GM18519 (cell line): ENCODE results near the gene POLG2.

Experiments
- ATAC-seq: cut with Tn5 transposase; IDR thresholded peaks from one replicate; pipeline ENCODE4 v1.9.1; 2021; ENCODE audit warnings: mild to moderate bottlenecking, moderate library complexity; ENCODE audit not compliant: unreplicated experiment, low FRiP score

The POLG2 gene

DNA sequence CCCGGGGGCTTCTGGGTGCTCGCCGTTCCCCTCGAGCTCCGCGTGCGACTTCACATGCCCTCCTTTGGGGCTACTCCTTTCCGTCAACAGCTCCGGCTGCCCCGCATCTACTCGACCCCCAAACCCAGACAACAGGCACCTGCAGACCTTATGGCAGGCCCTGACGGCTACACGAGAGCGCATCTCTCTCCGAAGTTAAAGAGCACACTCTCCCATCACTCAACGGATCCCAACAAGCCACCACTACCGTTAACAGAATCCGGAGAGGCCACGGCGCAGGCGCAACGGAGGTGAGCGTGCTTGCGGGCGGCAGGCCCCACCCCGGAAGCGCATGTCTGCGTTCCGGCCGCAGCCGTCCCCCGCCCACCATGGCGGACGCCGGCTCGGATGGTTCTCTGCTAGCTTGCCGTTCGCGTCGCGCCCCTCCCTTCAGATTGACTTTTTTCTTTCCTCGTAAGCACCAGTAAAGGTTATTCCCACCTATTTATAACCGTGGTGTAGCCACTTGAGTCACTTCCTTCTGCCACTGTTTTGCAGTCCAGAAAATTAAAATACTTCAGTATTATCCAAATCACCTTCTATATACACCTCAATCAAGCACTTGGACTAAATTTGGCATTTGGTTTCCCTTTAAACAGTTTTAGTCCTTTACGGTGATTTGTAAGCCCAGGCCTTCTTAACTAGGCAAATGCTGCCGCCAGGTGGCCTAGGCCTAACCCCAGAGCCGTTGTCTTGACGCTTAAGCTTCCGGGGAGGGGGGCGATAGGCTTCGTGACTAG is at the start of gene POLG2:
Gene POLG2, minus strand, starts transcription at position 269 of the 779 bp plus-strand sequence. Its CDS starts 86 bp downstream, at position 183.
- ATAC-seq, result no peak

DNA sequence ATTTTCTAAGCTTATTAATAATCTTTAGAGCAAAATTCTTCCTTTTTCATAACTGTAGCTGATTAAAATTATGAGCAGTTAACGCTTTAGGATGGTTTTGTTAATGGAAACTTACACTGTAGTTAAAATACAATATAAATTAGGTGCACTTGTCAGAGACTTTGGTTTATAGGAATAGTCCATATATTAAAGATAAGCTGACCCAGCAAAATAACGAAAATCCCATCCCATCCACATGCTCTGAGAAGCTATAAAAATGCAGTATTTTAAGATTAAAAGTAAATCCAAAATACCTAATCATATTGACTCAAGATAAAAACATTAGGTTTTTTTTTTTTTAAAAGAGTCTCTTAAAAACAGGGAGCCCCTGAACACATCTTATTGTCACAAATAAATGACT is 47.9 kb upstream of the POLG2 start:
- ATAC-seq, result no peak

DNA sequence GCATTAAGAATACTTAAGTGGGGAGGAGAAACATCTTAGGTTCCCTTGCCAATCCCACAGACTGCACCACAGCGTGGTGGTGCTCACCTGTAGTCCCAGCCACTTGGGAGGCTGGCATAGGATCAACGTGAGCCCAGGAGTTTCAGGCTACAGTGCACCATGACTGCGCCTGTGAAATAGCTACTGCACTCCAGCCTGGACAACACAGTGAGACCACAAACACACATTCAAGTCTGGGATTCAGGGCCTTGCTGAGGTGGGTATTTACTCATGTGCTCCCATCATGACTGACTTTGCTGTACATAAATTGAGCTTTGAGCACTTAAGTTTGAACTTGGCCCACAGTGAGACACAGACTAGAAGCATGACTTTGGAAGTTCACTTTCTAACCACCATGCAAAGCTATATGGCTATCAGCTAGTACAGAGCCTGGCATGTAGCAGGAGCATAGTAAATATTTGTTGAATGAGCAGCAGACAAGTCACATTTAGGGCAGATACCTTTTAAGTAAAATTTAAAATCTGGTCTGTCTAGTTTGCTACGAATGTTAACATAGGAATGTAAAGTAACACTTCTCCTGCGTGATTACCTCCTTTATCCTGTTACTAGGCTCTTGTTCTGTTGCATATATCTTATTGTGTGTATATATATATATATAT is 43.4 kb upstream of the POLG2 start:
- no peak for ATAC-seq

DNA sequence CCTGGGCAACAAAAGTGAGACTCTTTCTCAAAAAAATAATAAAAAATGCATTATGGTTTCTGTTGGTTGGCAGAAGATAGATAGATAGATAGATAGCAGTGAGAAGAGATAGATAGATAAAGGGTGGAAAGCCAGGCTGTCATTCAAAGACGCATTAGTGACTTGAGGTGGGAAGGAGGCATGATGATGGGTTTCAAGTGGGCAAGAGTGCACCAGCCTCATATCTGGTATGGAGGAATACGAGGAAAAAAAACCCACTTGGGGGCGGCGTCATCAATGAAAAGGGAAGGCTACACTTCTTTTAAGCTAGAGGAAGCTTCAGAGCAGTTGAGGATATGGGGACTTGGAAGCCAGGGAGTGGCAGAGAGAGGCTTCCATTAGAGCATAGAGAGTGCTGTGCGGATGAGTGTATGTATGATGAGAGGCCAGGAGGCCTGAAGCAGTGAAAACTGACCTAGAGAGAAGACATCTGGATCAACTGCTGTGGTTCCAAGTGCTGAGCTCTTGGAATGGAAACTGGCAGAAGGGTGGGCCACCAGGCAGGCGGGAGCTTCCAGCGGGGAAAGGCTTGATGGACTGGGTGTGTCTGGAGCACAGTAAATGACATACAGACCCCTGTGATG is 41.8 kb upstream of the POLG2 start:
- ATAC-seq, result no peak

DNA sequence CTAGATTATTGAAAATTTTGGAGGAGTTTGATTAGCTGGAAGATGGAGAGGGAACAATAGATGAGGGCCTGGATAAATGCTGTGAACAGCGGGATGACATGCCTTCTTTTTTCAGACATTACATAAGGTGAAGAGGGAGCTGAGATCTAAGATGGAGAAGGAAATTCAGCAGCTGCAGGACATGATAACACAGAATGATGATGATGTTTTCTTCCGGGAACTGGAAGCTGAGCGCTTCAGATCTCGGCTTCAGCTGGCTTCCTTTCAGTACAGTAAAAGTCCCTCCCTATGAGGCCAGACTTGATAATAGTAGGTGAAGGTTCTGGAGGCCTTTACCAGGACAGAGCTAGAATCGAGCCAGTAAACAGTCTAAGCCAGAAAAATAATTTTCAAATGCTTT is 40.6 kb upstream of the POLG2 start:
- ATAC-seq, result no peak

DNA sequence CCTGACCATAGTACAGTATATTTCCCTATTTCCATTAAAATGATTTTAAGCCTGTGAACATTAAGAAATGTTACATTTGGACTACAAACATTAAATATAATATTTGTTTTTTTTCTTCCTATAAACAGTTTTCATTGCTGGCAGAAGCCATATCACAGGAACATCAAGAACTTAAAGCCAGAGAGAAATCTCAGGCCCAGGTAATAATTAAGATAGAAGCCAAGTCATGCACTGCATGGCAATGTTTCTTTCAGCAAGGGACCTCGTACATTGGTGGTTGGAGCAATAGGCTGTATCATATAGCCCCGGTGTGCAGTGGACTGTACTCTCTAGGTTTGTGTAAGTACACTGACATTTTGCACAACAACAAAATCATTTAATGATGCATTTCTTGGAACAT is 40.1 kb upstream of the POLG2 start:
- no peak for ATAC-seq

DNA sequence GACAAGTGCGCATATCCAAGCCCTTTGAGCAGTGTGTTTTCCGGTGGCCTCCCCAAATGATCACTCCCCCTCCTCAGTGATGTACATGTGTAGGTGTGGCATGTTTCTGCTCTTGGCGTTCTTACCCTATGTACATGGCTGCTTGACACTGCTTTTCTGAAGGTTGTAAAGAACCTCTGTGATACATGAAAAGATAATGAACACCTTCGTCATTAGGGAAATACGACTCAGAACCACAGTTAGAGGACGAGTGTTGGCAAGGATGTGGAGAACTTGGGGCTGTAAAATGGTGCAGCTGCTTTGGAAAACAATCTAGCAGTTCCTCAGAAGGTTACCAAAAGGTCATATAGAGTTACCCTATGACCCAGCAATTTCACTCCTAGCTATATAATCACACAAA is 38.5 kb upstream of the POLG2 start:
- ATAC-seq, result no peak

DNA sequence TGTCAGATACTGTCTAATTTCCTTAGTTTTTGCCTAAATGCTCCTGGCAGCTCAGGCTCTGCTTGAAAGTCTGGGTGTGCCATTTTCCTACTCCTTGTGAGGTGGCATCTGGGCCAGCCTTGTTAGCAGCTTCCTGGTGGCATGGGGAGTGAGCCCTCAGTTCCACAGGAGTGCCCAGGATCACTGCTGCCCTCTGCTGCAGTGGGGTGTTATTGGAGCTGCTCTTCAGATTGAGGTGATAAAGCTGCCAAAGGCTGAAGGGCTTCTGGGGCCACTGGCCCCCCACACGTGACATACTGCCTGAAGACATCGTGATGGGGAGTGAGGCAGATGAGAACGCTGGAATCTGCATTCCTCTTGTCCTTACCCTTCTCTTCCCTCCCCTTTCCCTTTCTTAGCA is 37.3 kb upstream of the POLG2 start:
- no peak for ATAC-seq

DNA sequence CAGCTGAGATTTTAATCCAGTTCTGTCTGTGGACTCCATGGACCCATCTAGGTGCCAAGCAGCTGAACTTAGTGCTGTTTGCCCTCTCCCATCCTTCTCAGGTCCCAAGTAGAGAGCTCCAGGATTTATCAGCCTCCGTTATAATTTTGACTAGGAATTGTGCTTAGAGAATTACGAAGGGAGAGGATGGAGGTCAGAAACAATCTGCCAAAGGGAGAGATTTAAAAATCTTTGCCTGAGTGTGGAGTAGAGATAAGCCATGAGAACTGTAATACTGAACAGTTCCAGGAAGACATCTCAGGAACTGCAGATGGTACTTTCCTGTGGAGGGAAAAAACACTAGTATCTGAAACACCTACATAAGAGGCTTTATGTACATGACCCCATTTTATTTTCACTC is 36.9 kb upstream of the POLG2 start:
- ATAC-seq, result no peak

DNA sequence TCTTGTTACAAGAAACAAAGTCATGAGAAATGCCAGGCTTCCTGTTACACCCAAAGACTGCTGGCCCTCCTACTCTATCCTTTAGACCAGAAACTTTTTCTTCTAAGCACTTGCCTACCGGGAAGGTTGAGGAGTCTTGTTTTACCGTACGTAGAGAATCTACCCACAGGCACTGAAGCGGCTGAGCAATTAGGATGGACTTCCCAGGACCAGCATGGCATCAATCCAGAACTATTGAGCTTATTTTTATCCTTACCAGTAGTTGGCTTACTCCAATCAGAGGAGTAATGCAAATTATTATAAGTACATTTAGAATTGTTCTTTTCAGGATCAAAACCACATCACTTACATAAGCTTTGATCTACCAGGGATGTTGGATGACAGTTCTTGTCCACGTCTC is 35.6 kb upstream of the POLG2 start:
- no peak for ATAC-seq

DNA sequence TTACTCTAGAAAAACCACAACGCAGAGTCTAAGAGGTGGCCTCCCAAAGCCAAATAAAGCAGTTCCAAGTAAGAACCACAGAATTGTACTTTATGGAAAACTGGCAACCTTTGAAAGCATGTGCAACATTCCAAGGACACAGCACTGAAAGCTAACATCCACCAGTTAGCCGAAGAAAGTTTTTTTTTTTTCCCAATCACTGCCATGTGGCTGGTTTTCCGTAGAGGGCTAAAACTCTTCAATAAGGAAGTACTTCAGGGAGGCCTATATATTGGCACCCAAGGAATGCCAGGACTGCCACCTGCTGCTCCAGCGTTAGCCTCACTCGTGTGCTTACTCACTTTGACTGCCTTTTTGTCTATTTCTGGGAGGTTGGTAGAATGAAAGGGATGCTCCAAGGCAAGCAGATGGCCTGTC is 35.1 kb upstream of the POLG2 start:
- ATAC-seq, result no peak

DNA sequence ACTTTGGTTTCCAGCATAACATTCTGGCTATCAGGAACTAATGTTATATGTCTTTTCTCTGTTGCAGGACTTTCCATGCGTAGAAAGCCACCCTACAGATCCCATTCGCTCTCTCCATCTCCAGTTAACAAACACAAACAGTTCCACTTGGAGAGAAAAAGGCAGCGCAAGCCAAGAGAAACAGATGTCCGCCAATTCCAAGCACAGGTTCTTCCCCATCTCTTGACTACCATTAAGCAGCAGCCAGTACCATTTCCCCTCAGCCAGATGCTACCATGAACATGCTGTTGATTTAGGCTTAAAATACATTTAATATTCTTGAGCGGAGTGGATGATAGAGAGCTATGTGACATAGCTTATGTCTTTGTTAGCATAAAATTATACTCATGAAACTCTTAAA is 32.4 kb upstream of the POLG2 start:
- ATAC-seq, result no peak

DNA sequence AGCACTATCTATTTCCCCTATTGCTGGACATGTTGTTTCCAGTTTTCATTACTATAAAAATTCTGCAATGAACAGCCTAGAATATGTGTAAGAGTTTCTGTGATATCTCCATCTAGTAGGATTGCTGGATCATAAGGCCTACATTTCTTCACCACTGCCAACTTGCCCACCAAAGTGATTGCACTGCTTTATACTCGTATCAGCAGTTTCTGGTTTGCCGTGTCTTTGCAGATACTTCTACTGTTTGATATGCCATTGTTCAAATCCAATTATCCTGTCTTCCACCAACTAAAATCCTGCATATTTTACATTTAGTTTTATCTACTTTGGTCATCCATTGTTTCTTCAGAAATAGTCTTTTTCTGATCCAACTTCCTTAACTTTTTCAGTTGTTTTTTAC is 31.1 kb upstream of the POLG2 start:
- ATAC-seq, result no peak

DNA sequence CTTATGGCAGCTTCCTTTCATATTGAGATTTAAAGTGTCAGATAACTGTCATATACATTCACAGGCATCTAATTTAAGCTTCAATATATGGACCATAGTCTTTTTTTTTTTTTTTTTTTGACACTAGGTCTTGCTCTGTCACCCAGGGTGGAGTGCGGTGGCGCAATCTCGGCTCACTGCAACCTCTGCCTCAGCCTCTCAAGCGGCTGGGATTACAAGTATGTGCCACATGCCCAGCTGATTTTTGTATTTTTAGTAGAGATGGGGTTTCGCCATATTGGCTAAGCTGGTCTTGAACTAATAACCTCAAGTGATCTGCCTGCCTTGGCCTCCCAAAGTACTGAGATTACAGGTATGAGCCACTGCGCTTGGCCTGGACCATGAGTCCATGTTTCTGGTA is 23.5 kb upstream of the POLG2 start:
- ATAC-seq, result no peak

DNA sequence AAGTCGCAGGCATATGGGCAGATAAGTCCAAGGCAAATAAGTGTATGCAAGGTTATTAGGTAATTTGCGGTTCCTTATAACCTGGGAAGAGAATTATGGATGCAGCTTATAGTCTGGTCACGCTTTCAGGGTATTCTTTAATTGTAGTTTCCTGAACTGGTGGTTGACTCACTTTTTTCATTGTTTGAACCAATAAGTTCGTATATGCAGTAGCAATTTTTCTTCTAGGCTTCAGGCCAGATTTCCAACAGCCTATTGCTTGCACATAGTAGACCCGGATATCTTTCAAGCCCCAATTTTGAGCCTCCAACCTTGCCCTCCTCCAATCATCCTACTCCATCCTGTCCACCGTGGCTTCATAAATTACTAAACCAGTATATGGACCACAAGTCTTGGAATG is 22.7 kb upstream of the POLG2 start:
- no peak for ATAC-seq

DNA sequence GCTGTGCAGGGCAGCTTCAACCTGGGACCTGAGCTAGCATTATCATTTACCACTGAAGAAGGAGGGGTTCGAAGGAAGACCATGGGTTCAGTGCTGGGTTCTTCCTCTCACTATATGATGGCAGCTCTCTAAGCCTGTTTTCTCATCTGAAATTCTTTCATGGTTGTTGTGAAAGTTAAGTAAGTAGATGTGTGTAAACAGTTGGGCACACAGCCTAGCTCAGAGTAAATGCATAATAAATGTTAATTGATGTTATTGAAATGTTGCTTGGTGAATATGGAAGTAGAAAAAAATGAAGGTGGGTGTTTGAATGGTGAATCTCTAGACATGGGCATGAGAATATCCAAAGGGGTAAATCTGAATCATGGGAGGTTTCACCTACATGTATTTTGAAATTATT is 19.0 kb upstream of the POLG2 start:
- no peak for ATAC-seq

DNA sequence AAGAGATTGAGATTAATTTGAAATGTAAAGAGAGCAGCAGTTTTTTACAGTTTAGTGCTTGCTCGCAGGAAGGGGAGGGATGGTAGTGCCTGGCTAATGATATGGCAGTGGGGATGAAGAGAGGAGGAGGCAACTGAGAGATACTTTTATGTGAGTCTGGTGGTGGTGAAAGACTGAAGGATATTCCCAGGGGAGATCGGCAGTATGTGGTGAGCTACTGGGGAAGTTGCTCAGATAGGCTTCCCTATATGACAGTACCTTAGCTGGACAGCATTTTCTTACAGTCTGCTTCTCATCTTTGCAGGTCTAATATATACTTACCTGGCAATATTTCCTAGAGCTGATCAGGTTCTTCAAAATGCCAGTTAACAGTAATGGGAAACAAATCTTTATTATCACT is 18.6 kb upstream of the POLG2 start:
- ATAC-seq, result no peak

DNA sequence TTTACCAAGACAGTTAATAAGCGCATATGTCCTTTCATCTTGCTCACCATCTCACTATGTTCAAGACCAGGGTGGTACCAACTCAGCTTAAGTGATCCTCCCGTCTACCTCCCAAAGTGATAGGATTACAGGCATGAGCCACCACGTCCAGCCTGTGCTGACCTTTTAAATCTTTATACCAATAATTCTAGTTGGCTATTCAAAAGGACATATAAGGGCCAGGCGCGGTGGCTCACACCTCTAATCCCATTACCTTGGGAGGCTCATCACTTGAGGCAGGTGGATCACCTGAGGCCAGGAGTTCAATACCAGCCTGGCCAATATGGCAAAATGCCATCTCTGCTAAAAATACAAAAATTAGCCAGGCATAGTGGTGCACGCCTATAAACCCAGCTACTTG is 12.3 kb upstream of the POLG2 start:
- ATAC-seq, result no peak

DNA sequence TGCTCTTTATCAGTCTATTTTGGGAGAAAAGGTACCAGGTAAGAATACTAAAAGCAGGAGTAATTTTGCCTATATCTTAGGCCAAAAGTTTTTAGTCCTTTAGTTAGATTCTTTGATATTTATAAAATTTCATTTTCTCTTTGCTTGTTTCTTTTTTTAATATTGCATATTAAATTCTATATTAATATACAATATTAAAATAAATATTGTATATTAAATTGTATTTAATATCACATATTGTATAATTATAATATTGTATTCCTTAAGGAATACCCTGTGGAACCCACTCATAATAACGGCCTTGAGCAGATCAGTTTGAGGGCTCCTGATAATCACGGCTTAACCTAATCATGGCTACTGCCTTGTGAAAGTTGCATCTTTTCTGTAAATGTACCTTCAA is 11.8 kb upstream of the POLG2 start:
- no peak for ATAC-seq

DNA sequence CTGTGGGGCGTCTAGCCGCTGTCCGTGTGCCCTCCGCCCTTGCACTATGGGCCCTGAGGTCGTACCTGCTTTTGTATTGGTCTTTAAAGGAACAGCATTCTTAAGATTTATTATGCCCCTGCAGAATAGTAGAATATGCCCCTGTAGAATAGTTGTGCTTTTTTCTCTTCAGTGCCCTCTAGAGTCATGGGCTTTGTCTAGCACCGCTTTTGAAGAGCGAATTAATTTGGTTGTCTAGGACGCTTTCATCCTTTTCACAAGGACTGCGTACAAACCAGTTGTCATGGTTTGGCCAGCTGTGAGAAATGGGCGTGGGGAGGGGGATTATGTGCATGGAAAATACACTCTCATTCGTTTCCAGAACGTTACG is 10.5 kb upstream of the POLG2 start:
- peak; percentile 15 for ATAC-seq

DNA sequence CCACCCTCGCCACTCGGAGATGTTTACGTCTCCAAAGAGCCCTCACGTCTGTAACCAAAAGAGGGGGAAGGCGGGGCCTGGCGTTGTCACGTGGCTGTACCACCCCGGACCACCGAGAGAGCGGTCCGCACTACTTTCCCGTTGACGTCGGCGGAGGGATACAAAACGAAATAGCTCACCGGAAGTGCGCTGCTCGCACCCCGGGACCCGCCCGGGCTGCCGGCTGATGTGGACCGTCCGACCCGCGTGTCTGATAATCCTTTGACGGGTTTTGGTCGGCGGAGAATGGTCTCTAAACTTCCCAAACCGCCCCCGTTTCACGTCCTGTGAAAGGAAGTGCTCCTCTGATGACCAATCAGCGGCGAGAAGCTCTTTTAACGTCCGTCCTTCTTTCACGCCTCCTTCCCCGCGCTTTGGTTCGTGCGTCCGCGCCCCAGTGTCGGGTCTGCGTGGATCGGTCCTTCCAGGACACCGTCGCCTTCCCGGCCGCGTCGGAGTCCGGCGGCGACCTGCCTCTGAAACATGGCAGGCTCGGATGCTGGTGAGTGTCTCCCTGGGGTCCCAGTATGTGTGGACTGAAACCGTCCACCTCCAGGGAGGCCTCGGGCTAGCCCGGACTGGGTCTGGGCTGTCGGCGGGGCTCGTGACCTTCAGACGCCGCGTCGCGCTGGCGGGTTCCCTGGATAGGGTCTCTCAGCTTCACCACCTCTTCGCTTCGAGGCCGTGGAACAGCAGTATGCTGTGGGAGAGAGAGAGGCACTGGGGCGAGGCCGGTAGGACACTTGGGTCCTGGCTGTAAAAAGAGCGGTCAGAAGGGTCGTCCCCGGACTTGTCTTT is 9.9 kb upstream of the POLG2 start, which contains the start of gene CEP95:
Gene CEP95, plus strand, starts transcription at position 402 of the 837 bp plus-strand sequence. Its CDS starts 121 bp downstream, at position 523.
- ATAC-seq, result peak; percentile 39
